NB4 (cell line): ENCODE data around the gene RAB1A.

Experiments
- DNase-seq: peaks from one replicate; pipeline ENCODE4 v3.0.0; 2010; ENCODE audit warnings: low read depth
- H3K4me3 ChIP-seq: one replicate; pipeline ENCODE4 v1.5.1; 2011; ENCODE audit warnings: mild to moderate bottlenecking, low read depth, low read length, moderate library complexity
- CTCF ChIP-seq: IDR thresholded peaks from one replicate; pipeline ENCODE4 v1.5.1; 2012; ENCODE audit warnings: low read depth, low read length
- MAX ChIP-seq: IDR thresholded peaks from 2 replicates; pipeline ENCODE4 v1.6.1; 2011; ENCODE audit warnings: low read depth, low read length
- MYC ChIP-seq: IDR thresholded peaks from 2 replicates; pipeline ENCODE4 v1.6.1; 2011; ENCODE audit warnings: low read depth, low read length
- POLR2A ChIP-seq: IDR thresholded peaks from 2 replicates; pipeline ENCODE4 v1.6.1; 2011; ENCODE audit warnings: mild to moderate bottlenecking; ENCODE audit not compliant: insufficient read length; ENCODE audit errors: extremely low read depth

RAB1A gene

GRCh38 chr2:65039640-65040039 lies 90.3 kb downstream of the RAB1A start:
- TF ChIP-seq CTCF: no peak
- no peak for TF ChIP-seq POLR2A
- no peak for TF ChIP-seq MAX
- TF ChIP-seq MYC: no peak
- DNase-seq: no peak
- H3K4me3 ChIP-seq: no peak overlapping the region

GRCh38 chr2:65037178-65037577 lies 92.7 kb downstream of the RAB1A start:
- no peak for DNase-seq
- TF ChIP-seq MYC (no peak), CTCF (no peak), MAX (no peak), POLR2A (no peak)

More at GRCh38 chr2:65037178-65037577, 92.7 kb downstream of the RAB1A start:
- no peak overlapping the region for H3K4me3 ChIP-seq
